ENCODE data around the gene OCA2.

DNA sequence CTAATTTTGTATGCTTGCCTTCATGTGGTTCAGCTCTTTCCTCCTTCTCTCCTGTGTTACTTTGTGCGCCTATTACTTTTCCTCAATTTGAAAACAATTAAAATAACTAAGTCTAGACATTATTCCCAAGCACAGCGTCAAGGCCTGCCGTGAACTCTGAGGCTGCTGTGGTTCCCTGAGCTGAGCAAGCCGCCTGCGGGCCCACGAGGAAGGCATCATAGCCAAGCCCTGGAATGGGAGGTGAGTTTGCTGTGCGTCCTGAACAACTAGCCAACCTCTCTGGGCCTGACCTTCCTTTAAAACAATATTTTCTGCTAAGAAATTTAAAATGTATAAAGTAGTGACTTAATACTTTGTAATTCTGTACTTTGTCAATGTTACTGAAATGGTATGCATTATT, 327.2 kb downstream of the OCA2 start:
- TF ChIP-seq, protein P1, sequence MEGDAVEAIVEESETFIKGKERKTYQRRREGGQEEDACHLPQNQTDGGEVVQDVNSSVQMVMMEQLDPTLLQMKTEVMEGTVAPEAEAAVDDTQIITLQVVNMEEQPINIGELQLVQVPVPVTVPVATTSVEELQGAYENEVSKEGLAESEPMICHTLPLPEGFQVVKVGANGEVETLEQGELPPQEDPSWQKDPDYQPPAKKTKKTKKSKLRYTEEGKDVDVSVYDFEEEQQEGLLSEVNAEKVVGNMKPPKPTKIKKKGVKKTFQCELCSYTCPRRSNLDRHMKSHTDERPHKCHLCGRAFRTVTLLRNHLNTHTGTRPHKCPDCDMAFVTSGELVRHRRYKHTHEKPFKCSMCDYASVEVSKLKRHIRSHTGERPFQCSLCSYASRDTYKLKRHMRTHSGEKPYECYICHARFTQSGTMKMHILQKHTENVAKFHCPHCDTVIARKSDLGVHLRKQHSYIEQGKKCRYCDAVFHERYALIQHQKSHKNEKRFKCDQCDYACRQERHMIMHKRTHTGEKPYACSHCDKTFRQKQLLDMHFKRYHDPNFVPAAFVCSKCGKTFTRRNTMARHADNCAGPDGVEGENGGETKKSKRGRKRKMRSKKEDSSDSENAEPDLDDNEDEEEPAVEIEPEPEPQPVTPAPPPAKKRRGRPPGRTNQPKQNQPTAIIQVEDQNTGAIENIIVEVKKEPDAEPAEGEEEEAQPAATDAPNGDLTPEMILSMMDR (IDR thresholded peaks at IDR 0.05) = no peak
- no peak for TF ChIP-seq POLR2A (IDR thresholded peaks at IDR 0.05)
